ENCODE results near the gene TSR3. TPM values are rescaled to one million over a fixed set of nuclear protein-coding genes. Genes with fewer than 3 reads are reported as not detected.

TSR3 gene
- total RNA-seq, 1 donor from 2014 or later, result 143 TPM

DNA sequence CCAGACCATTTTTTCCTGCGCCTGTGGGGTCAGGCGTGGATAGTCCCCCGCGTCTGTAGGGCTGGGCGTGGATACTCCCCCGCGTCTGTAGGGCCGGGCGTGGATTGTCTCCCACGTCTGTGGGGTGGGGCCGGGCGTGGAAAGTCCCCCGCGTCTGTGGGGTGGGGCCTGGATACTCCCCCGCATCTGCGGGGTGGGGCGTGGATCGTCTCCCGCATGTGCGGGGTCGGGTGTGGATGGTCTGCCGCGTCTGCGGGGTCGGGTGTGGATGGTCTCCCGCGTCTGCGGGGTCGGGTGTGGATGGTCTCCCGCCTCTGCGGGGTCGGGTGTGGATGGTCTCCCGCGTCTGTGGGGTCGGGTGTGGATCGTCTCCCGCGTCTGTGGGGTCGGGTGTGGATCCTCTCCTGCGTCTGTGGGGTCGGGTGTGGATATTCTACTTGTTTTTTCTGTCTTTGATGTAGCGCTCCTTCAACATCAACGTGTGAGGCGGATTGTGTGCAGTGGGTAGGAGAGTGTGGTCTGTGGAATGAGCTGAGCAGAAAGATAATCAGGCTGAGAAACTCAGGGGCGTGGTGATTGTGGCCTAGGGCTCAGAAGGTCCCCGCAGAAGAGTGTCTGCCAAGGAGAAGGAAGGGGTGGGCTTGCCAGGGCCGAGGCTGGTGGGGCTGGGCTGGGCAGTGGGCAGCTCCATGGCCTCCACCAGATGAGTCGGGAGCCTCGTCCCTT lies 3.3 kb upstream of the TSR3 start:
- Histone ChIP-seq H3K4me1 (peaks cover 9 to 16% of the 10 kb centered on the region in 2 donors), H3K4me3 (no peak overlapping the region), H3K27ac (no peak overlapping the region), H3K36me3 (peaks cover 0 to under 1% of the 10 kb centered on the region in 2 donors), H3K9me3 (no peaks in the 10 kb centered on the region), H3K27me3 (no peaks in the 10 kb centered on the region)
- no peak for TF ChIP-seq CTCF (IDR thresholded peaks at IDR 0.05)
- intact Hi-C loops (cut with DNase I), result loop anchor here (5.0 kb wide), 1 partner anchor 67 kb away; the partner anchor contains the start of gene UQCC4
- no peak for DNase-seq (ENCODE audit: low spot score in 2 of 2)

DNA sequence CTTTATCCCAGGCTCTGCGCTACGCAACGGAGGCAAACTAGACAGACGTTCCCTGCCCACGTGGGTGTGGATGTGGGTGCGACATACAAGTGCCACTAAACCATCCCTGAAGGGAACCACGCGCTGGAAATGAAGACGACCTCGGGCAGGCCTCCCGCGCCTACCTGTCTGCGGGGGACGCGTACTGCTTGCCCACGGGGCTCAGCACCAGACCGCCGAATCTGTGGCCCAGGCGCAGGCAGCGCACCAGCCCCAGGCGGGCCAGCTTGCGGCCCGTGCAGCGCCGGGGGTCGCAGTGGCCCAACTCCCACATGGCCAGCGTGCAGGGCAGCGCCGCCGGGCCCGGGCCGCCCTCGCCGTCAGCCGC lies 480 bp downstream of the TSR3 start:
- H3K27me3 ChIP-seq, result no peaks in the 10 kb centered on the region
- intact Hi-C loops (cut with DNase I), result loop anchor here (1.0 to 5.0 kb wide), 3 partner anchors 28 to 71 kb away; partner anchors contain the start of gene UQCC4
- DNase-seq (ENCODE audit: low spot score in 2 of 2), result no peak
- peak overlapping the region; percentile 92 to 93 for H3K4me3 ChIP-seq
- H3K27ac ChIP-seq, result peak overlapping the region in 1 of 2 donors; percentile 33
- TF ChIP-seq CTCF (IDR thresholded peaks at IDR 0.05), result no peak
- no peaks in the 10 kb centered on the region for H3K9me3 ChIP-seq
- peaks cover 11 to 27% of the 10 kb centered on the region in 2 donors for H3K36me3 ChIP-seq
- H3K4me1 ChIP-seq, result peaks cover 9 to 16% of the 10 kb centered on the region in 2 donors

- Histone ChIP-seq H3K36me3 (peaks cover 11 to 27% of the 10 kb centered on the region in 2 donors), H3K27ac (no peak overlapping the region), H3K9me3 (no peaks in the 10 kb centered on the region), H3K4me1 (peaks cover 9 to 16% of the 10 kb centered on the region in 2 donors), H3K4me3 (peak overlapping the region; percentile 92 to 93), H3K27me3 (no peaks in the 10 kb centered on the region)
- intact Hi-C loops (cut with DNase I), result loop anchor here (1.0 to 5.0 kb wide), 3 partner anchors 29 to 72 kb away; partner anchors contain the start of gene UQCC4
- DNase-seq (ENCODE audit: low spot score in 2 of 2), result no peak
- no peak for TF ChIP-seq CTCF (IDR thresholded peaks at IDR 0.05)
Observed at GRCh38 chr16:1350691-1351090, 987 bp downstream of the TSR3 start.

DNA sequence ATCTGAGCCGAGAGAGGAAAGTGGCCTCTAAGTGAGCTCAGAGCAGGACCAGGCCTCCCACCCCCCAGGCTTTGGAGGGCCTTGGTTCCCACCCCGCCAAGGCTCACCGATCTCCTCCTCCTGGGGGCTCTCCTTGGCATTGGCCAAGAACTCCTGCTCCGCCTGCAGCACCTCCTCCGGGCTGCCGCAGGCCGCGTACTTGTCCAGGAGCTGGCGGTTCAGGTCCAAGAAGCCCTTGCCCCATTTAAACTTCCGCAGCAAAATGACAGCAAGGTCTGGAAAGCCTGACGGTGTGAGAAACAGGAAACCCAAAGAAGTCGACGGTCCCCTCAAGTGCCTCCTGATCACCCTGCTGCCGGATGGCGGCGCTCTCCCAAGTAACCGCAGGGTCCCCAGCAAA lies 1.7 kb downstream of the TSR3 start:
- H3K9me3 ChIP-seq, result no peaks in the 10 kb centered on the region
- no peaks in the 10 kb centered on the region for H3K27me3 ChIP-seq
- no peak for DNase-seq (ENCODE audit: low spot score in 2 of 2)
- H3K4me1 ChIP-seq, result peaks cover 9 to 16% of the 10 kb centered on the region in 2 donors
- no peak for TF ChIP-seq CTCF (IDR thresholded peaks at IDR 0.05)
- H3K36me3 ChIP-seq, result peaks cover 11 to 27% of the 10 kb centered on the region in 2 donors
- H3K27ac ChIP-seq, result no peak overlapping the region
- no peak overlapping the region for H3K4me3 ChIP-seq
- intact Hi-C loops (cut with DNase I), result loop anchor here (2.0 to 5.0 kb wide), 2 partner anchors 39 to 72 kb away; partner anchors contain the start of gene UQCC4

DNA sequence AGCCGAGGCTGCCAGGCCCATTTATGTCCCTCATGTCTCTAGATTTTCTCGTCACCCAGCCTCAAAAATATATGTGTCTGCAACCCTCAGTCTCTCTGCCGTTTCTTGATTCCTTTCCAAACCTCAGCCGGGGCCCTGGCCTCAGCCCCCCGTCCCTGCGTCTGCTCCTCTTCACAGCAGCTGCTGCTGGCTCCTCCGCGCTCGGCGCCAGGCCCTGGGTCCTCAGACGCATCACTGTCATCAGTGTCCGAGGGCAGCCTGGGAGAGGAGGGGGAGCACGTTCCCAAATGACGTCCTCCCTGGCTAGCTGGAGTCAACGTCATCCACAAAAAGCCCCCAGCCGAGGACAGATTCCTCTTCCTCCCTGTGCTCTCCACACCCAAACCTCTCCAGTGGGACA lies 2.3 kb downstream of the TSR3 start:
- H3K4me3 ChIP-seq, result no peak overlapping the region
- H3K36me3 ChIP-seq, result peaks cover 11 to 27% of the 10 kb centered on the region in 2 donors
- no peak for TF ChIP-seq CTCF (IDR thresholded peaks at IDR 0.05)
- H3K27me3 ChIP-seq, result no peaks in the 10 kb centered on the region
- H3K4me1 ChIP-seq, result peaks cover 9 to 16% of the 10 kb centered on the region in 2 donors
- intact Hi-C loops (cut with DNase I), result no loop called here
- H3K27ac ChIP-seq, result no peak overlapping the region
- no peak for DNase-seq (ENCODE audit: low spot score in 2 of 2)
- H3K9me3 ChIP-seq, result no peaks in the 10 kb centered on the region

All from ascending aorta (tissue), 2 donors.